ENCODE measurements around the gene HTN1. TPM values are rescaled to one million over a fixed set of nuclear protein-coding genes. Genes with fewer than 3 reads are reported as not detected.
"Not testable (repeated sequence)": the region's sequence is repeated elsewhere in the genome, so short reads cannot be mapped to it uniquely, and the experiment has no call there.

The HTN1 gene
- total and polyA plus RNA-seq, 10 of the 15 experiments (the other 5 are each of a cell fraction or from before 2014, with no cell fraction given) = 0.03 TPM; not detected in 9

- no peak for TF ChIP-seq NR2C1 (IDR thresholded peaks at IDR 0.05)
- TF ChIP-seq SIN3A (IDR thresholded peaks at IDR 0.05; ENCODE audit: low read depth, low read length) = no peak
- Histone ChIP-seq H3K4me1 (ENCODE audit: control insufficient read depth, insufficient read depth, low read length) (no peaks in the 10 kb centered on the region), H3K27me3 (replicated peaks in 1 of 2; ENCODE audit: control insufficient read depth in 2 of 2, insufficient read depth in 2 of 2, low read length in 1 of 2) (no peaks in the 10 kb centered on the region), H3K36me3 (ENCODE audit: control insufficient read depth in 2 of 2, insufficient read depth in 2 of 2, low read length in 1 of 2) (no peaks in the 10 kb centered on the region), H3K79me2 (ENCODE audit: control insufficient read depth, insufficient read depth, low read length) (no peaks in the 10 kb centered on the region), H3K4me2 (ENCODE audit: control insufficient read depth, insufficient read depth) (no peak overlapping the region), H4K20me1 (ENCODE audit: control insufficient read depth, insufficient read depth) (no peaks in the 10 kb centered on the region), H3K4me3 (no peak overlapping the region), H3K9me3 (replicated peaks; ENCODE audit: control insufficient read depth, insufficient read depth, low read length) (no peaks in the 10 kb centered on the region), H3K9ac (ENCODE audit: control insufficient read depth, insufficient read depth, low read length) (no peak overlapping the region), H3K27ac (ENCODE audit: control insufficient read depth, insufficient read depth) (no peak overlapping the region), H2AFZ (ENCODE audit: control insufficient read depth, low read depth, low read length) (no peak overlapping the region)
- ATAC-seq = no peak
- in situ Hi-C loops (cut with MboI) (no loop called here), intact Hi-C loops (cut with micrococcal nuclease; ENCODE audit: unreplicated experiment) (no loop called here)
- 15% methylated on average over 3 of the region's 3 CpGs for whole genome bisulfite sequencing (ENCODE audit: insufficient coverage, insufficient replicate concordance, low lambda C conversion rate, missing lambda C conversion rate)
- ChIA-PET SMC1A (ENCODE audit: uncharacterized antibody, unreplicated experiment) (no interaction called here), RAD21 (ENCODE audit: unreplicated experiment) (no interaction called here), CTCF (no interaction called here), POLR2A (no interaction called here)
- BruUV-seq (replicated peaks) = no TSS peak
- FAIRE-seq = no peak
- no peak for DNase-seq (ENCODE audit: low read depth, low spot score)
Measured at GRCh38 chr4:70008771-70009170, 41.5 kb upstream of the HTN1 start.

- in situ Hi-C loops (cut with MboI); H3K4me3 ChIP-seq; POLR2A ChIA-PET; H3K27ac ChIP-seq (ENCODE audit: control insufficient read depth, insufficient read depth); ATAC-seq; SMC1A ChIA-PET (ENCODE audit: uncharacterized antibody, unreplicated experiment); intact Hi-C loops (cut with micrococcal nuclease; ENCODE audit: unreplicated experiment); FAIRE-seq; H4K20me1 ChIP-seq (ENCODE audit: control insufficient read depth, insufficient read depth); RAD21 ChIA-PET (ENCODE audit: unreplicated experiment); BruUV-seq (replicated peaks); H2AFZ ChIP-seq (ENCODE audit: control insufficient read depth, low read depth, low read length); H3K9me3 ChIP-seq (replicated peaks; ENCODE audit: control insufficient read depth, insufficient read depth, low read length); H3K4me2 ChIP-seq (ENCODE audit: control insufficient read depth, insufficient read depth); H3K4me1 ChIP-seq (ENCODE audit: control insufficient read depth, insufficient read depth, low read length); DNase-seq (ENCODE audit: low read depth, low spot score); H3K79me2 ChIP-seq (ENCODE audit: control insufficient read depth, insufficient read depth, low read length); H3K9ac ChIP-seq (ENCODE audit: control insufficient read depth, insufficient read depth, low read length); CTCF ChIA-PET; H3K27me3 ChIP-seq (replicated peaks in 1 of 2; ENCODE audit: control insufficient read depth in 2 of 2, insufficient read depth in 2 of 2, low read length in 1 of 2); H3K36me3 ChIP-seq (ENCODE audit: control insufficient read depth in 2 of 2, insufficient read depth in 2 of 2, low read length in 1 of 2): not testable (repeated sequence)
- 80% methylated on average over 9 of the region's 10 CpGs for WGBS (ENCODE audit: insufficient coverage, insufficient replicate concordance, low lambda C conversion rate, missing lambda C conversion rate)
Measured at GRCh38 chr4:70019006-70019405, 31.2 kb upstream of the HTN1 start.

All from GM12878 (cell line).